Stomach (tissue), 4 donors: ENCODE measurements around the gene AUTS2.

Experiments
- CTCF ChIP-seq, 7 experiments: fragments of 450-650 bp in 4 of 7; fragments of 200-600 bp in 3 of 7; sonication (generic) in 3 of 7; IDR thresholded peaks; one replicate each; pipeline ENCODE4 v1.5.1; 2016 to 2019; ENCODE audit warnings: antibody characterized with exemption in 7 of 7, control low read depth in 2 of 7, mild to moderate bottlenecking in 1 of 7
- EP300 ChIP-seq: sonication (generic); formaldehyde crosslinking; IDR thresholded peaks from one replicate; pipeline ENCODE4 v1.6.1; 2017; ENCODE audit warnings: antibody characterized with exemption

GRCh38 chr7:70579397-70580097 is 981.3 kb downstream of the AUTS2 start:
- TF ChIP-seq CTCF (IDR thresholded peaks at IDR 0.05) (no peak), EP300 (no peak)
